GM18868 (cell line): ENCODE data around the gene TMEM63B.
"Not testable (repeated sequence)": the region's sequence is repeated elsewhere in the genome, so short reads cannot be mapped to it uniquely, and the experiment has no call there.

ENCODE experiments used
- ATAC-seq: cut with Tn5 transposase; IDR thresholded peaks from one replicate; pipeline ENCODE4 v1.9.1; 2021; ENCODE audit warnings: mild to moderate bottlenecking, moderate library complexity; ENCODE audit not compliant: unreplicated experiment

TMEM63B gene

DNA sequence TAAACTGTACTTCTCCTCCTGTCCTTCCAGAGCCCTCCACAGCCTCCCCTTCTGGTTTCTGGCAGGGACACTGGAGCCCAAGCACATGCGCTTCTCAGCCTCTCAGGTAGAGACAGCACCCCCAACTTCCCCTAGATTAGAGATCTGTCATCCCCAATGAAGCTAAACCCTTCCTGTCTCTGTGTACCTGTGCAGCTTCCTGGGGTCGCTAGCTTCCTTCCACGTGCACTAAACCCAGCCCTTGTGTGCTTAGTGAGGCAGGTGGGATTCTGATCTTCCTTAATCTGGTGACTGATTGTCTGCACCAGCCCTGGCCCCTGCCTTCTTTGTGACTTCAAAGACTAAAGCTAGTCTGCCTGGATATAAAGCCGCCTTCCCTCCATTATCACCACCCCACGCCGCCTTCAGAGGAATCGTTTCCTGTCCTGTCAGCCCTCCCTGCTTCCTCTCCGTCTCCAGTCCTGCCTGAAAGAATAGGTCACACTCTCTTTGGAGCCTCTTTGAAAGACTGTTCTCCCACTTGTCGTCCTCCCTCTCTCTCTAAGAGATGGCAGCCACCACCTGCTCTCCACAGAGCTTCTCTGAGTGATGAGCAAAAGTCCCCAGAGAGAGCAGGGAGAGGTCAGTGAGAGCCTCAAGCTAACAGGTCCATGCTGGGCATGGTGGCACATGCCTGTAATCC, 58.7 kb downstream of the TMEM63B start:
- no peak for ATAC-seq

DNA sequence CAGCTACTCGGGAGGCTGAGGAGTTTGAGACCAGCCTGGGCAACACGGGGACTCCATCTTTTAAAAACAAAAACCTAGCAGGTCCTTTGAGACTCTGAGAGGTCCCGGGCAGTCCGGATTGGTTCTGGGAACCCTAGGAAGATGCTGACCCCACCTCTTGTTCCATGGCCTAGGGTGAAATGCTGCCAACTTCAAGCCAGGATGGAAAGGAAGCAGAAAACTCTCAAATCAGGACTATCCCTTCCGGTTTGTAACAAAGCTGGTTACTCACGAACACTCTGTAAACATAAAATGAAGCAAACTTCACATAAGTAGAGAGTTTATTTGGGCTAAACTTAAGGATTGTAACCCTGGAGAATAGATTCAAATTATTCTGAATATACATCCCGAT, 59.3 kb downstream of the TMEM63B start:
- ATAC-seq = no peak

DNA sequence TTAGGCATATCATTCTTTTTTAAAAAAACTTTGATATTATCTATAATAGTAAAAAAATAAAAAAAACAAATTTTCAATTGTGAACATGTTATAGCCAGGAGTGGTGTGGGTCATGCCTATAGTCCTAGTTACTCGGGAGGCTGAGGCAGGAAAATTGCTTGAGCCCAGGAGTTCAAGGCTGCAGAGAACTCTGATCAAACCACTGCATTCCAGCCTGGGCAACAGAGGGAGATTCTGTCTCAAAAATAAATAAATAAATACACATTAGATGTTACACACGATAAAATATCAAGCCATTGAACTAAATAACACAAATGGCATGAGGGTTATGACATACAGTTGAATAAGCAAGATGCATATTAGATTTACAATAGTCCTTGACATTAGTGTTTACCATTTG, 61.5 kb downstream of the TMEM63B start:
- ATAC-seq = no peak

DNA sequence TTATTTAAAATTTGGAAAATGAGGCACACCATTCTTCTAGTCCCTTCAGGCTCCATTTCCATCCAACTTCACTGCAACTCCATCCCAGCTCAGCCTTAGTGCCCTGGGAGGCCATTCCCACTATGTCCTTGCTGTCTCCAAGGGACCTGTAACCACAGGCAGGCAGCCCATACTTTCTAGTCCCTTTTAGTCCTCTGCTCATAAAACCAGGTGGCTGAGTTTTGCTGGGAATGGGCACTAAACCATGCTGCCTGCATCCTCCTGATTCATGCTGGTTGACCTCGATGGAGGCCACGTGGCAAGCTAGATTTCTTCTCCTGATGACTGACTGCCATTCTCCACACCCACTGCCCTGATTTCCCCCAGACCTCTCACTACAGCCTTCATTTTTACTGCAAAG, 61.9 kb downstream of the TMEM63B start:
- no peak for ATAC-seq

DNA sequence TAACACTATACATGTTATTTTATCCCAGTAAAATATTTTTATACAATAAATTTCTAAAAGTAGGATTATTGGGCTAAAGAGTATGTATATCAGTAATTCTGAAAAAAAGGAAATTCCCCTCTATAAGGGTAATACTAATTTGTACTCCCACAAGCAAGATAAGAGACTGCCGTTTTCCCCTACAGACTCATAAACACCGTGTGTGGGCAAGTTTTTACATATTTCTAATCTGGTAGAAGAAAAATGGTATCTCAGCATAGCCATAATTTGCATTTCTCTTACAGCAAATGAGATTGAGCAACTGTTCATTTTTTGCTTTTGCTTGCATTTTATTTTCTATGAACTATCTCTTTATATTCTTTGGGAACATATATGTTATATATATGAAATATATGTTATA, 63.4 kb downstream of the TMEM63B start:
- peak; percentile 66 for ATAC-seq

DNA sequence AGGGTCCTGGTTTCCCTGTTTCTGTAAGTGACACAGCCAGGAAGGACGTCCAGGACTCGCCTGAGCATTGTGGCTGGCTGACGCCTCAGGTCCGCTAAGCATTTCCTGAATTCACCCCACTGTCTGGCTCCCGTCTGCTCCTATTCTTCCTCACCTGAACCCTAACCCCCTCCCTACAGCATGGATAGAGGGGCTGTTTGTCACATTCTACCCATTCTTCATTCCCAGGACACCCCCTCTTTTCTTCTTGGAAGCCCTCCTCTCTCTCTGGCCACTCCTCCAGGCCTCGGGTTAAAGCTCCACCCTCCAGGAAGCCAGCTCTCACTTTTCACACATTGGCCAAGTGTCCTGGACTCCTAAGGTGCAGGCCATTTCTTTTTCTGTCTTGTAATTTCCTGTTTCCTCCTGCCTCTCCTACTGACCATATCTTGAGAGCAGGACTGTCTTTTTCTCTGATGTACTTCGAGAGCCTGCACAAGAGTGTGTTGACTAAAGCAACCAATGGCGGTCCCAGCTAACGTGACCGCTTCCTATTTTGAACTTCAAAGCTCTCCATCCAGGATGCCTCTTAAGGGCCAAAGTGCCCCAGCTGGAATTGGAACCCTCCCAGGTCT, 65.2 kb downstream of the TMEM63B start:
- ATAC-seq = no peak

DNA sequence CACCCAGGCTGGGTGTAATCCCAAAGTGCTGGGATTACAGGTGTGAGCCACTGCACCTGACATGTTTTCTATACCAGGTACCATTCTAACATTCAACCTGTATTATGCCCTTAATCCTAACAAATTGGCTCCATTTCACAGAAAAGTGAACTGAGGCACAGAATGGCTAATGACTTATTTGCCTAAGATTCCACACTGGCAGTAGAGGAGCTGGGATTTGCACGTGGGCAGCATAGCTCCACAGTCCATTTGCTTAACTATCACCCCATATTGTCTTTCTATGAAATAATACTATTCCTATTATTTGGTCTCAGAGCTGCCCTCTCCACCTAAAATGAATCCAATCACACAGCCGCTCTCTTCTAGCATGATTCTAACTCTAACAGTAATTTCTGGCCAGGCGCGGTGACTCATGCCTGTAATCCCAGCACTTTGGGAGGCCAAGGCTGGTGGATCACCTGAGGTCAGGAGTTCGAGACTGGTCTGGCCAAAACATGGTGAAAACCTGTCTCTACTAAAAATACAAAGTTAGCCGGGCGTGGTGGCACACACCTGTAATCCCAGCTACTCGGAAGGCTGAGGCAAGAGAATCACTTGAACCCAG, 66.1 kb downstream of the TMEM63B start:
- no peak for ATAC-seq

DNA sequence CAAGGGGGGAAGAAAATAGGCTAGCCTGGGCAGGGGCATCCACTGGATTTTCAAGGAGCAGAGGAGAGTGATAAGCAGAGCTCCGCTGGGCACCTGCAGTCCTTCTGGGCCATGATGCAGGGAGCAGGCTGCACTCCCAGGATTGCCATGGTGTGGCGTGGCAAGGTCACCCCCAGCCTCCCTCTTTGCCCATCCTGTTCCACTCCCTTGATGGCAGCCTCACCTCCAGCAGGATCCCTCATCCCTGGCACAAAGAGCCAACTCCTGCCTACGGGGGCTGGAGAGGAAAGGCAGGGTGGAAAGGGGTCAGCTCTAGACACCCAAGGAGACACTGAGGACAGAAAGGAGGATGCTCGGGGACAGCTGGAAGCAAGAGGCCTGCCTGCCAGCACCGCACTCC, 67.0 kb downstream of the TMEM63B start:
- no peak for ATAC-seq

DNA sequence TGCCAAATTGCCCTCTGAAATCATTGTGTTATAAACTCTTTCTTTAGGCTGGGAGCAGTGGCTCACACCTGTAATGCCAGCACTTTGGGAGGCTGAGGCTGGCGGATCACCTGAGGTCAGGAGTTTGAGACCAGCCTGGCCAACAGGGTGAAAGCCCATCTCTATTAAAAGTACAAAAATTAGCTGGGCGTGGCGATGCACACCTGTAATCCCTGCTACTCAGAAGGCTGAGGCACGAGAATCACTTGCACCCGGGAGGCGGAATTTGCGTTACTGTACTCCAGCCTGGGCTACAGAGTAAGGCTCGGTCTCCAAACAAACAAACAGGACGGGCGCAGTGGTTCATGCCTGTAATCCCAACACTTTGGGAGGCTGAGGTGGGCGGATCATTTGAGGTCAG, 69.0 kb downstream of the TMEM63B start:
- ATAC-seq = not testable (repeated sequence)

DNA sequence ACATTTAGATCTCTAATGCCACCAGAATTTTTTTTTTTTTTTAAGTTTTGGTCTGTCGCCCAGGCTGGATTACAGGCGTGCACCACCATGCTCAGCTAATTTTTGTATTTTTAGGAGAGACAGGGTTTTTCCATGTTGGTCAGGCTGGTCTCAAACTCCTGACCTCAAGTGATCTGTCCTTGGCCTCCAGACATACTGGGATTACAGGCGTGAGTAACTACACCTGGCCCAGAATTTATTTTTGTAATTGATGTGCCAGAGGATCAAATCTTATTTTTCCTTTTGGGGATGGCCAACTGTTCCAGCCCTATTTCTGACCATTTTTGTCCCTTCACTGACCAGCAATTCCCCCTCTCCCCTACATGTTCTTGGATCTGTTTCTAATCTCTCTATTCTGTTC, 71.3 kb downstream of the TMEM63B start:
- ATAC-seq = no peak

DNA sequence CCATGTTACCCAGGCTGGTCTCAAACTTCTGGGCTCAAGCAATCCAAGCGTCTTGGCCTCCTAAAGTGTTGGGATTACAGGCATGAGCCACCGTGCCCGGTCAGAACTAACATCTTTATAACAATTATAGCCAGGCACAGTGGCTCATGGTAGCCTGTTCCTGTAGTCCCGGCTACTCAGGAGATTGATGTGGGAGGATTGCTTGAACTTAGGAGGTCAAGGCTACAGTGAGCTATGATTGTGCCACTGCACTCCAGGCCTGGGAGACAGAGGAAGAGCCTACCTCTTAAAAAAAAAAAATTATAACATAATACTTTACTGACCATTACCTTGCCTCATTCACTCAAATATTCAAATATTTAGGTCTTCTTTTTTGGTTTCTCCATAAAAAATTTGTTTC, 72.5 kb downstream of the TMEM63B start:
- no peak for ATAC-seq

DNA sequence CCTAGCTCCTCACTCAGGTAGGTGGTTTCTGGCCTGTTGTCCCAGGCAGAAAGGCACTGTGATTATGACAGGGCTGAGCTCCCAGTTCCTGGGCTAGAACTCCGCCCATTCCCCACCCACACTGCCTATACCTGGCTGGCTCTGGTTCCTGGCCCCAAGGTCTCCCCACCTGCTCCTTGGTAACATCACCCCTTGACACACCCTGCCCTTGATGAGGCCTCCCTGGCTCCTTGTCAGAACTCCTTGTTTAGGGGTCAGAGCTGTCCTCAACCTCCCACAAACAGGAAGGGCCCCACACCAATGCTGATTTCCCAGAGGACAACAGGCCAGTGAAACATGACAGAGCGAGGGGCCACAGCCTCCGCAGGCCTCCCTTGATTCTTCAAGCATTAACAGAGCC, 73.8 kb downstream of the TMEM63B start:
- ATAC-seq = no peak

DNA sequence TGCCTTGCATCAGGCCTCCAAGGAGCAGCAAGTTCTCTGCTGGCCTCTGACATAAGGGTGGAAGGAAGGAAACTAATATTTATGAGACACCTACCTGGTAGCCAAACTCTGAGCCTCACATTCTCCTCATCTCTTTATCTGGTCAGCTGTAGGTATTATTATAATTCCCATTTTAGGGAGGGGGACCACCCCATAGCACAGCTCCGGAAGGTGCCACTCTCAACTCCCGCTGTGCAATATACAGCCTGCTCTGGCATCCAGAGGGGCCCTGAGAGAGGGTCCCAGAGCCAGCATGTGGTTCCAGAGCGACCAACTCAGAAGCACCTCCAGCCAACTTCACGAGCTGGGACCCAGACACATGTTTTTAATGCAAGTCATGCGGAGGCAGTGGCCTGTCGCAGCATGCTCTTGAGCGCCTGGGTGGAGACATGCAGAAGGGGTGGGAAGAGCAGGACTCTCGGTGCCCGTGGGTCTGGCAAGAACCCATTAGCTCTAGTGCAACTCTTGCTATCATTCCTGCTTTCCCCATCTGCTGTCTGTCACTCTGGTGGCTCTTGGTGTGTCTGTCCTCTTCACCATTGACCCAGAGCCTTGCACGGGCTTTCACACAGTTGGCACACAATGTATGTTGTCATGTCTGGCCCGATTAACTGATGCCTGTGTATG, 74.4 kb downstream of the TMEM63B start:
- ATAC-seq = no peak

DNA sequence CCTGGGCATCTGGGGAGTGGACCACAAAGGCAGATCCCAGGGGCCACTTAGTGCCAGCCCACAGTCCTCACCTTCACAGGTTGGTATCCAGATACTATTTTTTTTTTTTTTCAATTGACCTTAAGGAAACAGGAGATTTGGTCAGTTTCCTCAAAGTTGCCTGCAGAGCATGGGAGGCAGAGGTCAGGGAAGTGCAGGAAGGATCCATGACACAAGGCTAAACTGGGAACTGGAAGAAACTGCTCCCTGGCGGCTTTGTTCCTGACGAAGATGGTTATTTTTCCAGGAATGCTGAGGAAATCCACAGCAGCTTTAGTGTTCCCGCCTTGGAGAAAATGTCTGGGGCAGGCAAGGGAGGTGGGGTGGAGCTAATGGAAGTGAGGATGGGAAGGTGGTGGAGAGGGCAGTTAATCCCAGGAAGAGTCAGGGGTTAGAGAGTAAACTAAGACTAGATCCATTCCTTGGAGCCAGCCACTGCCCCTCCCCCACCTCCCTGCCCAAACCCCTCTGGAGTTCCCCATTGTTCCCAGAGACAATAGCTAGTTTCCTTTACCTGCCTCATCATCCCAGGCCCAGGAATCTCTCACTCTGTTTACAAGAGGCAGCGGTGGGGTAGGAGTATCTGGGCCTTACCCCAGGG, 75.1 kb downstream of the TMEM63B start:
- ATAC-seq = no peak

DNA sequence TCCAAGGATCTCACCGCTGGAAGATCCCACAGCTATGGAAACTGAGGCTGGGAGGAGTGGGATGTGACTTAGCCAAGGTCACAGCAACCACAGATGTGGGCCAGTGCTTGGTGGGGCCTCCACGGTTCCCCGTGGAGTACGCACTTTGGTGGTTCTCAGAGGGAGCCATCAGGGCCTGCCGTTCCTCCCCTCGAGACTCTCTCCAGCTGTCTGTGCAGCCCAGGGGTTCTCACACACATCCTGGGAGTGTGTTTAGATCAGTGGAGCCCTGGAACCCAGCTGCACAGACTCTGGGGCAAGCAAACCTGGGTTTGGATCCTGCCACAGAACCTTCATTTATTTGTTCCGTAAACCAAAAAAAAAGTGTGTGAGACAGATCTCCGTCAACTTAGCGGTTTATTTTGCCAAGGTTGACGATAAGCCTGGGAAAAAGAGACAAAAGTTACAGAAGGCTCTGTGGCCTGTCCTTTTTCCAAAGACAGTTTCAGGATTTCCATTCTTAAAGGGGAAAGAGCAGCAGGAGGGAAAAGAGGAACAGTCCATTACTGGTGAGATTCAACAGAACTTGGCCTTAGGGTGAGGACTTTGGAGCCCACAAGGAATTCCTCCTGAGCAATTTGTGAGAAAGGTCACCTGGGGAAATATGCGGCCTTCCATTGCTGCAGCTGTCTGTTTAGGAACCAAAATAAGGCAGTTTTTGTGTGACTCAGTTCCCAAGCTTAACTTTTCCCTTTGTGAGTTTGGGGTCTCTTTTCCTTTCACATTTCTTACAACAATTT, 75.8 kb downstream of the TMEM63B start:
- ATAC-seq = no peak

DNA sequence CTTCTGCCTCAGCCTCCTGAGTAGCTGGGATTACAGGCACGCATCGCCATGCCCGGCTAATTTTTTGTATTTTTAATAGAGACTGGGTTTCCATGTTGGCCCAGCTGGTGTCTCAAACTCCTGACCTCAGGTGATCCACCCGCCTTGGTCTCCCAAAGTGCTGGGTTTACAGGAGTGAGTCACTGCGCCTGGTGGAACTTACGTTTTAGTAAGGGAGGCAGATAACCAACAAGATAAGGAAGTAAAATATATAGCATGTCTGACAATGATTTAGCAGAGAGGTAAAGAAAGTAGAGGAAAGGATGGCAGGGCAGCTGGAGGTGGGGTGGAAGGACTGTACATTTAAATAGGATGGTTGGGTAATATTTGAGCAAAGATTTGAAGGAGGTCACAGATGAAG, 76.6 kb downstream of the TMEM63B start:
- no peak for ATAC-seq
